ENCODE data around the gene PWWP2B. TPM values are rescaled to one million over a fixed set of nuclear protein-coding genes. Genes with fewer than 3 reads are reported as not detected.
A peak's percentile ranks its signal among the peaks of the same experiment; 100 is the strongest.

Gene PWWP2B
- total and polyA plus RNA-seq, 2 of the 8 experiments (the other 6 are each of a cell fraction or from before 2014, with no cell fraction given) = 5.3 to 10.8 TPM

GRCh38 chr10:132407846-132408278 lies 10.9 kb downstream of the PWWP2B start (continued):
- TF ChIP-seq SUZ12 (IDR thresholded peaks at IDR 0.05; ENCODE audit: low read length) = no peak
- TF ChIP-seq, protein P1, sequence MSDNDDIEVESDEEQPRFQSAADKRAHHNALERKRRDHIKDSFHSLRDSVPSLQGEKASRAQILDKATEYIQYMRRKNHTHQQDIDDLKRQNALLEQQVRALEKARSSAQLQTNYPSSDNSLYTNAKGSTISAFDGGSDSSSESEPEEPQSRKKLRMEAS (IDR thresholded peaks at IDR 0.05) = peak; percentile 55

All from H1 (cell line).